GM19452 (cell line): ENCODE measurements around the gene SETD7.

Experiments used
- ATAC-seq: cut with Tn5 transposase; IDR thresholded peaks from one replicate; pipeline ENCODE4 v1.9.1; 2021; ENCODE audit not compliant: unreplicated experiment

SETD7 gene

GRCh38 chr4:139514382-139515059, 41.5 kb downstream of the SETD7 start:
- ATAC-seq, result no peak

- ATAC-seq, result no peak
Measured at GRCh38 chr4:139511320-139511719, 44.7 kb downstream of the SETD7 start.

- no peak for ATAC-seq
Measured at GRCh38 chr4:139509727-139510410, 46.1 kb downstream of the SETD7 start.

GRCh38 chr4:139508581-139509237, 47.3 kb downstream of the SETD7 start:
- no peak for ATAC-seq

GRCh38 chr4:139506774-139507173, 49.2 kb downstream of the SETD7 start:
- no peak for ATAC-seq

- ATAC-seq, result no peak
Measured at GRCh38 chr4:139503622-139504166, 52.3 kb downstream of the SETD7 start.

GRCh38 chr4:139501927-139502899, 53.8 kb downstream of the SETD7 start:
- ATAC-seq, result no peak

- ATAC-seq, result no peak
Measured at GRCh38 chr4:139501527-139501926, 54.5 kb downstream of the SETD7 start.

GRCh38 chr4:139501117-139501516, 54.9 kb downstream of the SETD7 start:
- no peak for ATAC-seq

- ATAC-seq, result no peak
Measured at GRCh38 chr4:139499186-139499585, 56.8 kb downstream of the SETD7 start.

GRCh38 chr4:139493176-139493575, 62.8 kb downstream of the SETD7 start:
- ATAC-seq, result no peak

- no peak for ATAC-seq
Measured at GRCh38 chr4:139492429-139492828, 63.6 kb downstream of the SETD7 start.

- ATAC-seq, result no peak
Measured at GRCh38 chr4:139489638-139490037, 66.4 kb downstream of the SETD7 start.

GRCh38 chr4:139488442-139488841, 67.6 kb downstream of the SETD7 start:
- no peak for ATAC-seq

GRCh38 chr4:139484783-139485311, 71.2 kb downstream of the SETD7 start:
- no peak for ATAC-seq

- ATAC-seq, result no peak
Measured at GRCh38 chr4:139483000-139483399, 73.0 kb downstream of the SETD7 start.

GRCh38 chr4:139481465-139481864, 74.6 kb downstream of the SETD7 start:
- ATAC-seq, result no peak

GRCh38 chr4:139476363-139476762, 79.7 kb downstream of the SETD7 start:
- ATAC-seq, result no peak

GRCh38 chr4:139472852-139473251, 83.2 kb downstream of the SETD7 start:
- no peak for ATAC-seq

- no peak for ATAC-seq
Measured at GRCh38 chr4:139470997-139471665, 84.9 kb downstream of the SETD7 start.
